Parathyroid adenoma (tissue), 2 donors: ENCODE measurements around the gene RPS4Y1.

Experiments
- H2AFZ ChIP-seq: fragments of 300-600 bp; sonication (generic); one replicate; pipeline ENCODE4 v1.7.0; 2017; ENCODE audit warnings: antibody characterized with exemption, mild to moderate bottlenecking
- H3K27ac ChIP-seq: fragments of 300-600 bp; sonication (generic); one replicate; pipeline ENCODE4 v1.7.0; 2017
- H3K27me3 ChIP-seq: fragments of 300-600 bp; sonication (generic); one replicate; pipeline ENCODE4 v1.7.0; 2017; ENCODE audit warnings: low read length; ENCODE audit not compliant: control insufficient read depth, insufficient read depth
- H3K36me3 ChIP-seq: fragments of 300-600 bp; sonication (generic); one replicate; pipeline ENCODE4 v1.7.0; 2017; ENCODE audit warnings: low read length; ENCODE audit not compliant: control insufficient read depth, insufficient read depth
- H3K4me1 ChIP-seq: fragments of 300-600 bp; sonication (generic); one replicate; pipeline ENCODE4 v1.7.0; 2017; ENCODE audit warnings: control low read depth
- H3K4me2 ChIP-seq: fragments of 300-600 bp; sonication (generic); one replicate; pipeline ENCODE4 v1.7.0; 2017; ENCODE audit warnings: low read length
- H3K4me3 ChIP-seq: fragments of 300-600 bp; sonication (generic); one replicate; pipeline ENCODE4 v1.7.0; 2017; ENCODE audit warnings: low read depth, low read length
- H3K79me2 ChIP-seq: fragments of 300-600 bp; sonication (generic); one replicate; pipeline ENCODE4 v1.7.0; 2017; ENCODE audit warnings: control low read depth
- H3K9ac ChIP-seq: fragments of 300-600 bp; sonication (generic); one replicate; pipeline ENCODE4 v1.7.0; 2017; ENCODE audit warnings: mild to moderate bottlenecking
- H3K9me3 ChIP-seq: fragments of 300-600 bp; sonication (generic); one replicate; pipeline ENCODE4 v1.7.0; 2017; ENCODE audit warnings: low read length; ENCODE audit not compliant: control insufficient read depth
- TF ChIP-seq, protein P1 (sequence below): fragments of 300-600 bp; sonication (generic); IDR thresholded peaks from one replicate; pipeline ENCODE4 v1.7.0; 2017; ENCODE audit warnings: antibody characterized with exemption, mild to moderate bottlenecking
- donor health status: primary hyperparathyroidism.

The RPS4Y1 gene

DNA sequence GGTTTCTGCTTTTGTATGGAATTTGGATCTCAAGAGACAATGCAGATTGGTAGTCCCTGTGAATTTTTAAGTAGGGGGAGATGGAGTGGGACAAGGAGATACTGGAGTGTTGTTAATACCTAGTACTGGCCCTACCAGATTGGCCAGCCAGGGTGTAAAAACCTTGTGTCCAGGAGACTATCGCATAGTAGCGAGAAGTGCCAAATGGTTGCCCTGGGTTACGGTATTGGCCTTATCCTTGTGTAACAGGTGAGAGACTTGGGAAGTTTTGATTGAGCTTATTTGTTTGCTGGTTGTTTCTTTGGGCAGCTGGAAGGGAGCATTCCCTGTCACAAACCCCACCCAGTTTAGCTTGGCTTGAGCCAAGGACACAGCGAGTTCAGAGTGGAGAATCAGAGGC is 5.4 kb downstream of the RPS4Y1 start:
- no peaks in the 10 kb centered on the region for H3K9me3 ChIP-seq
- no peak overlapping the region for H3K4me2 ChIP-seq
- TF ChIP-seq, protein P1, sequence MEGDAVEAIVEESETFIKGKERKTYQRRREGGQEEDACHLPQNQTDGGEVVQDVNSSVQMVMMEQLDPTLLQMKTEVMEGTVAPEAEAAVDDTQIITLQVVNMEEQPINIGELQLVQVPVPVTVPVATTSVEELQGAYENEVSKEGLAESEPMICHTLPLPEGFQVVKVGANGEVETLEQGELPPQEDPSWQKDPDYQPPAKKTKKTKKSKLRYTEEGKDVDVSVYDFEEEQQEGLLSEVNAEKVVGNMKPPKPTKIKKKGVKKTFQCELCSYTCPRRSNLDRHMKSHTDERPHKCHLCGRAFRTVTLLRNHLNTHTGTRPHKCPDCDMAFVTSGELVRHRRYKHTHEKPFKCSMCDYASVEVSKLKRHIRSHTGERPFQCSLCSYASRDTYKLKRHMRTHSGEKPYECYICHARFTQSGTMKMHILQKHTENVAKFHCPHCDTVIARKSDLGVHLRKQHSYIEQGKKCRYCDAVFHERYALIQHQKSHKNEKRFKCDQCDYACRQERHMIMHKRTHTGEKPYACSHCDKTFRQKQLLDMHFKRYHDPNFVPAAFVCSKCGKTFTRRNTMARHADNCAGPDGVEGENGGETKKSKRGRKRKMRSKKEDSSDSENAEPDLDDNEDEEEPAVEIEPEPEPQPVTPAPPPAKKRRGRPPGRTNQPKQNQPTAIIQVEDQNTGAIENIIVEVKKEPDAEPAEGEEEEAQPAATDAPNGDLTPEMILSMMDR = no peak
- H3K36me3 ChIP-seq = no peaks in the 10 kb centered on the region
- no peaks in the 10 kb centered on the region for H3K79me2 ChIP-seq
- H3K27ac ChIP-seq = no peak overlapping the region
- no peaks in the 10 kb centered on the region for H3K4me1 ChIP-seq
- H2AFZ ChIP-seq = no peak overlapping the region
- H3K27me3 ChIP-seq = no peaks in the 10 kb centered on the region
- H3K4me3 ChIP-seq = no peak overlapping the region
- H3K9ac ChIP-seq = no peak overlapping the region

DNA sequence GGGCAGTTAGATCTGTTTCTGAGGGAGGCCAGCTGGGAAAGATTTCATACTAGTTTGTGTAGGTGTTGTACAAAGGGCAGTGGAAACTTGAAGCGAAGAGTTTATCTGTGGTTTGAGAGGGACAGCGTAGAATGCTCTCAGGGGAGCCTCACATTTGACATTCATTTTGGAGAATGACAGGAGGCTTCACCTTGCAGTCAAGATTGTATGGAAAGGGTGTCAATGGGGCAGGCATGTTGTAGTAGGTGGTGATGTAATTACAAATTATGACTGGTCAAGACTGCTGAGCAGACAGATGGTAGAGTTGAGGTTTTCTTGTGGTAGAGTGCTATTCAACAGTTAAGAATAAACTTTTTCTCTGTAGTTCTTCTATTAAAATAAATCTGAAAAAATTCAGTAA is 7.0 kb downstream of the RPS4Y1 start:
- Histone ChIP-seq H3K27ac (no peak overlapping the region), H2AFZ (no peak overlapping the region), H3K79me2 (no peaks in the 10 kb centered on the region), H3K4me2 (no peak overlapping the region), H3K9me3 (no peaks in the 10 kb centered on the region), H3K9ac (no peak overlapping the region), H3K4me3 (no peak overlapping the region), H3K4me1 (no peaks in the 10 kb centered on the region), H3K27me3 (no peaks in the 10 kb centered on the region), H3K36me3 (no peaks in the 10 kb centered on the region)
- TF ChIP-seq, protein P1 = no peak

DNA sequence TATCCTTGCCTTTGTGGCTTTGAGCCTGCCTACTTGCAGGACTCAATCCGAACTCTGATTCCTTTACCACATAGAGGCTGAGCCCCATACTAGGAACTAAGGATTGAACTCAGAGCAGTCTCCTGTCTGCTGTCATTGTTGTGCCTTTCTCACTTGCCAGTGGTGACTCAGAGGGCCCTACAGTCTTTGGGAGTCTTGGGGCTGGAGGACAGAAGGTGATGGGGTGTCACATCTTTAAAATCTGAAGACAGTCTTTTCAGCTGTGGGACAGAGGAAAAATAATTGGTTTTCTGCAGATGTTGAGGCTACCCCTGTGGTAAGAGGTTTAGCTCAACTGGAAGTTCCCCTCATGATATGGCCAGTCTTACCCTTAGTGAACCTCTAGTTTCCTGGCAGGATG is 8.0 kb downstream of the RPS4Y1 start:
- no peaks in the 10 kb centered on the region for H3K9me3 ChIP-seq
- no peak overlapping the region for H3K27ac ChIP-seq
- TF ChIP-seq, protein P1 = no peak
- H2AFZ ChIP-seq = no peak overlapping the region
- no peak overlapping the region for H3K4me2 ChIP-seq
- no peaks in the 10 kb centered on the region for H3K27me3 ChIP-seq
- H3K79me2 ChIP-seq = no peaks in the 10 kb centered on the region
- no peaks in the 10 kb centered on the region for H3K36me3 ChIP-seq
- H3K4me3 ChIP-seq = no peak overlapping the region
- H3K9ac ChIP-seq = no peak overlapping the region
- H3K4me1 ChIP-seq = no peaks in the 10 kb centered on the region

GRCh38 chrY:2854145-2854774 is 12.9 kb downstream of the RPS4Y1 start:
- H3K4me3 ChIP-seq = no peak overlapping the region
- no peaks in the 10 kb centered on the region for H3K9me3 ChIP-seq
- no peaks in the 10 kb centered on the region for H3K27me3 ChIP-seq
- H3K4me1 ChIP-seq = no peaks in the 10 kb centered on the region
- no peak overlapping the region for H3K27ac ChIP-seq
- no peaks in the 10 kb centered on the region for H3K36me3 ChIP-seq
- TF ChIP-seq, protein P1 = no peak
- H3K4me2 ChIP-seq = no peak overlapping the region
- no peak overlapping the region for H3K9ac ChIP-seq
- no peaks in the 10 kb centered on the region for H3K79me2 ChIP-seq
- H2AFZ ChIP-seq = no peak overlapping the region

DNA sequence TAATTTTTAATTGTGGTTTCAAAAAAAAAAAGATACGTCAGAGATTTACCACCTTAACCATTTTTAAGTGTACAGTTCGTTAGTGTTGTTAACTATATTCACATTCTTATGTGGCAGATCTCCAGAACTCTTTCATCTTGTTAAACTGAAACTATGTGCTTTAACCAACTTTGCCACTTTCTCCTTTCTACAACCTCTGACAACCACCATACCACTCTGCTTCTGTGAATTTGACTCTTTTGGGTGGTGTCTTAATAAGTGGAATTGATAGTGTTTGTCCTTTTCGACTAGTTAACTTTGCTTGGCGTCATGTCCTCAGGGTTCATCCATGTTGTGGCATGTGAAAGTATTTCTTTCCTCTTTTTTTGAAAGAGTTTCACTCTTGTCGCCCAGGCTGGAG is 15.7 kb downstream of the RPS4Y1 start:
- Histone ChIP-seq H3K79me2 (no peaks in the 10 kb centered on the region), H3K4me3 (no peak overlapping the region), H3K4me2 (no peak overlapping the region), H3K9me3 (no peaks in the 10 kb centered on the region), H3K27ac (no peak overlapping the region), H3K36me3 (no peaks in the 10 kb centered on the region), H3K4me1 (no peaks in the 10 kb centered on the region), H3K27me3 (no peaks in the 10 kb centered on the region), H3K9ac (no peak overlapping the region), H2AFZ (no peak overlapping the region)
- TF ChIP-seq, protein P1 = no peak
